GM18873 (cell line): ENCODE results near the gene MYO1F.
"Not testable (repeated sequence)": the region's sequence is repeated elsewhere in the genome, so short reads cannot be mapped to it uniquely, and the experiment has no call there.

ENCODE experiments used
- ATAC-seq: cut with Tn5 transposase; IDR thresholded peaks from one replicate; pipeline ENCODE4 v1.9.1; 2021; ENCODE audit warnings: mild to moderate bottlenecking, moderate library complexity, moderate number of reproducible peaks; ENCODE audit not compliant: unreplicated experiment, low FRiP score

MYO1F gene

DNA sequence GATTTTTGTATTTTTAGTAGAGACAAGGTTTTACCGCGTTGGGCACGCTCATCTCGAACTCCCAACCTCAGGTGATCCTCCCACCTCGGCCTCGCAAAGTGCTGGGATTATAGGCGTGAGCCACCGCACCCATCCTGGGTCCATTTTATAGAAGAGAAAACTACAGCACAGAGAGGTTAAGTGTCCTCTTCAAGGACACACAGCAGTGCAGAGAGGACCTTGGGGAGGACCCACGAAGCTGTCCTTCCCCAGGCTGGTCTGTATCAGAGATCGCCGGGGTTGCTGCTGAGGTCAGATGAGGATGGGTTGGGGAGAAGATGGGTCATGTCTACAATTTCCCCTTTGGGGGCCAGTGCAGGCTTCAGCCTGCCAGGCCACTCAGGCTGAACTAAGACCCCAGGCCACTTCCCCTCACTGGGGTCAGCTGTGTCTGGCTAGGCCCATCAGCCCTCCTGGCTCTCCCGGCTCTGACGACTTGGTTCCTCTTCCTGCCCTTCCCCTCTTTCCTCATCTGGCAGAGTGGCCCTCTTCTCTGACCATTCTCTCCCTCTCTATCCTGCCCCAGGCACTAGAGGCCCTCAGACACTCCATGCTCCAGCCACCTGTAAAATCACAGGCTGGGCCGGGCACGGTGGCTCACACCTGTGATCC lies 9.6 kb downstream of the MYO1F start:
- ATAC-seq, result no peak

DNA sequence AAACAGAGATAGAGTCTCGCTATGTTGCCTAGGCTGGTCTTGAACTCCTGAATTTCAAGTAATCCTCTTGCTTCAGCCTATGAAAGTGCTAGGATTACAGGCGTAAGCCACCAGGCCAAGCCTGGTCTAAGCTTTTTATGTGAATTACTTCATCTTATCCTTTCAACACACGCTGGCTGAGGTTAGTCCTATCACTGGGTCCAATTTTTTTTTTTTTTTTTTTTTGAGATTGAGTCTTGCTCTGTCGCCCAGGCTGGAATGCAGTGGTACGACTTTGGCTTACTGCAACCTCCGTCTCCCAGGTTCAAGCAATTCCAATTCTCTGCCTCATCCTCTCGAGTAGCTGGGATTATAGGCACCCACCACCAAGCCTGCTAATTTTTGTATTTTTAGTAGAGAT lies 10.4 kb downstream of the MYO1F start:
- ATAC-seq, result no peak

DNA sequence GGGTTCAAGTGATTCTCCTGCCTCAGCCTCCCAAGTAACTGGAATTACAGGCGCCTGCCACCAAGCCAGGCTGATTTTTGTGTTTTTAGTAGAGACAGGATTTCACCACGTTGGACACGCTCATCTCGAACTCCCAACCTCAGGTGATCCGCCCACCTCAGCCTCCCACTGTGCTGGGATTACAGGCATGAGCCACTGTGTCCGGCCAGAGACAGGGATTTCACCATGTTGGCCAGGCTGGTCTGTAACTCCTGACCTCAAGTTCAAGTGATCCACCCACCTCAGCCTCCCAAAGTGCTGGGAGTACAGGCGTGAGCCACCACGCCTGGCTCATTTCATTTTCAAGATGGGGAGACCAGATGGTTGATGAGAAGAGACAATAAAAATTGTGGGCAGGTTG lies 12.4 kb downstream of the MYO1F start:
- ATAC-seq, result not testable (repeated sequence)

DNA sequence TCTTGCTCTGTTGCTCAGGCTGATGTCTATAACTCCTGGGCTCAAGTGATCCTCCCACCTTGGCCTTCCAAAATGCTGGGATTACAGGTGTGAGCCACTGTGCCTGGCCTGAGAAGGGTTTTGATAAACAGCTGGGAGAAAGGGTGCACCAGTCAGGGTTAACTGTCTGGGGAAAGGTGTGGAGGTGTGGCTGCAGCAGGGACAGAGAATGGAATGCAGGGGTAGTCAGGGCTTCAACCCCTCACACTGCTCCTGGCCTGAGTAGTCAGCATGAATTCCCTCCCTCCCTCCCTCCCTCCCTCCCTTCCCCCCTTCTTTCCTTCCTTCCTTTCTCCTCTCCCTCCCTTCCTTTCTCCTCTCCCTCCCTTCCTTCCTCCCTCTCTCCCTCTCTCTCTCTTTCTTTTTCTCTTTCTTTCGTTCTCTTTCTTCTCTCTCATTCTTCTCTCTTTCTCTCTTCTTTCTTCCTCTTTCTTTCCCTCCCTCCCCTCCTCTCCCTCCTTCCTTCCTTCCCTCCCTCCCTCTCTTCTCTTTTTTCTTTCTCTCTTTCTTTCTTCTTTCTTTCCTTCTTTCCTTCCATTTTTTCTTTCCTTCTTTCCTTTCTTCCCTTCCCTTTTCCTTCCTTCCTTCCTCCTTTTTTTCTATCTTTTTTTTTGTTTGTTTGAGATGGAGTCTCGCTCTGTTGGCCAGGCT lies 16.0 kb downstream of the MYO1F start:
- no peak for ATAC-seq

DNA sequence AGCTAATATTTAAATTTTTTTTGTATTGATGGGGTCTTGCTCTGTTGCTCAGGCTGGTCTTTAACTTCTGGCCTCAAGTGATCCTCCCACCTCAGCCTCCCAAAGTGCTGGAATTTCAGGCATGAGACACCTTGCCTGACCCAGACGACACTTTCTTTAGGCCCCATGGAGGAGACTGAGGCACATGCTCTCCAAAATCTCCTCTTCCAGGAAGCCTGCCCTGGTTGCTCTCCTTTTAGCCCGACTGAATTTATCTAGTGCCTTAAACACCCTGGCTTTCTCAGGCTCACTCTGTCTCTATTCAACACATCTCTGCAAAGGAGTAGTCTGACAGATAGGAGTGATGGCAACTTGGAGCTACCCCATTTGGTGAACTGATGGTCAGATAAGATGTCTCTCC lies 18.9 kb downstream of the MYO1F start:
- no peak for ATAC-seq

DNA sequence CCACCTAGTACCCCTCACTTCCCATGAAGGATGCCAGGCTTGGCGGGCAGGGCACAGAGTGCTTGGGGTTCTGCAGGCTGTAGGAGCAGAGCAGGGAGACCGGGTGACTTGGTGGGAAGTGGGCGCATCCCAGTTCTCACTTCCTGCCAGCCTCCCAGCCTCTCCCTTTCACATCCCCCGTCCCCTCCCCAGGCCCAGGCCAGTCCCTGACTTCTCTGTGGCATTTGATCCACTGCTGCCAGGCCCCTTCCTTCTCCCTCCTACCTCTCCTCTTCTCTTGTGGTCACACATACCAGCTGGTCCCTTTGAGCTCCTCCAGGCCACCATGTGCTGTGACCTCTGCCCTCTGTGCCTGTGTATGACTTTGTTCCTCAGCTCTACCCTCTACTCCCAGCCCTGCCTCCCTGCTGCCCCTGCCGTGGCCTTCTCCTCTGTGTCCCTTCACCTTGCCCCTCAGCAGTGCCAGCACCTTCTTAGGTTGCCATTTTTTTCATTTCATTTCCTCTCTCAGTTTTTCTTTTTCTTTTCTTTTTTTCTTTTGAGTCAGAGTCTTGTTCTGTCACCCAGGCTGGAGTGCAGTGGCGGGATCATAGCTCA lies 19.5 kb downstream of the MYO1F start:
- ATAC-seq, result no peak

DNA sequence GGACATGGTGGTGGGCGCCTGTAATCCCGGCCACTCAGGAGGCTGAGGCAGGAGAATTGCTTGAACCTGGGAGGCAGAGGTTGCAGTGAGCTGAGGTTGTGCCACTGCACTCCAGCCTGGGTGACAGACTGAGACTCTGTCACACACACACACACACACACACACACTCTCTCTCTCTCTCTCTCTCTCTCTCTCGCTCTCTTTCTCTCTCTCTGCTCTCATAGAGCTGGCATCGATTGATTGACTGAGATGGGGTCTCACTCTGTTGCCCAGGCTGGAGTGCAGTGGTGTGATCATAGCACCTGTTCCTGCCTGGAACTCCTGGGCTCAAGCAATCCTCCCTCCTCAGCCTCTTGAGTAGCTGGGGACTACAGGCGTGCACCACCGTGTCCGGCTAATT lies 23.5 kb downstream of the MYO1F start:
- ATAC-seq, result not testable (repeated sequence)

DNA sequence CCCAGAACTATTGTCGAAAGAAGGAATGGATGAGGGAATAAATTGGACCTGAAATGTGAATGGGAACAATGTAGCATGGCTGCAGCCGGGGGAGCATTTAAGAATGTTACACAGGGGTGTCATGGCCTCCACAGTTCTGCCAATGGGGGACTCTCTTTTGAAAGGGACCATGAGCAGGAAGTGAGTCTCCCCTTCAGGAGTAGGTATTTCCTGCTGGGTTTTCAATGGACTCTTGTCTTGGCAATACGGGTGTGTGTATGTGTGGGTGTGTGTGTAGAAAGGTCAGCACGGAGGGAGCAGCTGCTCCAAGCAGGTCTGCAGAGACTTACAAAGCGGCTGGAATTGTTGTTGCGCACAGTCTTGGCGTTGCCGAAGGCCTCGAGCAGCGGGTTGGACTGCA lies 24.4 kb downstream of the MYO1F start:
- ATAC-seq, result no peak

DNA sequence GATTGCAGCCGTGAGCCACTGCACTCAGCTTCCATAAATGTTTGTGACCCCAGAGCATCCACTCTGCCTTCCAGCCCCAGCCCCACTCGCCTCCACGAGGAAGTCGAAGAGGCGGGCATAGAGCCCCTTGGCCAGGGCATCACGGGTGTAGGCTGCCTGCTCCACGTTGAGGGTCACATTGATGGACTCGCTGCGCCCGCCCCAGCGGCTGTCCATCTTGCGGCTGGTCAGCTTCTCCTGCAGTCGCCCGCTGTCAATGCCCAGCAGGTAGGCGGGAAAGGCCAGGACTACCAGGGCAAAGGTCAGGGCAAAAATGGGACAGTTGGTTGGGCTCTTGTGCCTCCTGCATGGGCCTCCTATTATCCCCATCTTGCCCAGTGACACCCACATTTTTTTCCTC lies 27.2 kb downstream of the MYO1F start:
- no peak for ATAC-seq

DNA sequence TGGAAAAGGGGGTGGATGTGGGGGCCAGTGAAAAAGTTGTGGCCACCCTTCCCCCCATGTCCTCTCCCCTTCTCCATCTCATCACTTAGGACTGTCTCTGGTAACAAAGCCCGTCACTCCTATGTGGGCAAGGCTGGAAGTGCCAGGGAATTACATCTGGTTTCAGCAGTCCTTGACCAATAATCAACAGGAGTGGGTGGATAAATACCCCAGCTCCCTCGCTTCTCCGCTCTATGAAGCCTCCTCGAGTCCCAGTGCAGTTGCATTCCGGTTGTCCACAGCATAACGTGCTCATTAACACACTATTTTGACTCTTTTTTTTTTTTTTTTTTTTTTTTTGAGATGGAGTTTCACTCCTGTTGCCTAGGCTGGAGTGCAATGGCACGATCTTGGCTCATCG lies 31.5 kb downstream of the MYO1F start:
- ATAC-seq, result no peak

DNA sequence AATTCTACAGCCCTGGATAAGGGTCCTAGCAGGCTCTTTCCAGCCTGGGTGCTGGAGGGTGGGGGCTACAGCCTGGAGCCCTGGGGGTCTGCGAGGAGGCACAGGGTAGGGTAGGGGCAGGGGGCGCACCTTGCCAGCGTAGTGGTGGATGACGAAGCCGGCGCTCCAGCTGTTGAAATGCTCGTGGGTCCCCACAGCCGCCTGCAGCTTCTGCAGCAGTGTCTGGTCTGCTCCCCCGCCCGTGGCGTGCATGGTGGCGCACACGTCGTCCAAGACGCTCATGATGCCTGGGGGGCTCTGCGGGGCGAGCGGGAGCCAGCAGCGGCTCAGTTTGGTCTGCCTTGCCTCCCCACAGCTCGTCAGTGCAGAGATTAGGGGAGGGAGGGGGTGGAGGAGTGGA lies 33.1 kb downstream of the MYO1F start:
- ATAC-seq, result no peak

DNA sequence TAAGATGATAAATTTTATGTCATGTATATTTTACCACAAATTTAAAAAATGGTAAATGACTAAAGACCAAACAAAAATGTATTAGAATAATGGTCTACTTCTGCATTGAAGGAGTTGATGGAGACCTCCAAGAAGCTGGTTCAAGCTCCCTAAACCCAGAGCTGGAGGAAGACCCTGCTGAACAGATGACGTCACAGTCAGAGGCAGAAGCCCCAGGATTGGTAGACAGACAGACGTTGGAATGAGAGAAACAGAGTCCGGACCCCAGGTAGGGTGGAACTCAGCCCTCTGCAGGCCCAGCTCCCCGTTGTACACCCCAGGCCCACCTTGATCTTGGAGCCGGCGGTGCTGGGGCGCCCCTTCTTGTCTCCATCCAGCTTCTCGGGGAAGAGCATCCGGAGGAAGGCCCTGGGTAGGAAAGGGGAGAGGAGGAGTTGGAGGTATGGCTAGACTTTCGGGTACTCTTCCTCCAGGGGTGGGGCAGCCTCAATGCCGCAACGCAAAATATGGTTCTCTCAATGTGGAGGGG lies 37.6 kb downstream of the MYO1F start:
- ATAC-seq, result no peak

DNA sequence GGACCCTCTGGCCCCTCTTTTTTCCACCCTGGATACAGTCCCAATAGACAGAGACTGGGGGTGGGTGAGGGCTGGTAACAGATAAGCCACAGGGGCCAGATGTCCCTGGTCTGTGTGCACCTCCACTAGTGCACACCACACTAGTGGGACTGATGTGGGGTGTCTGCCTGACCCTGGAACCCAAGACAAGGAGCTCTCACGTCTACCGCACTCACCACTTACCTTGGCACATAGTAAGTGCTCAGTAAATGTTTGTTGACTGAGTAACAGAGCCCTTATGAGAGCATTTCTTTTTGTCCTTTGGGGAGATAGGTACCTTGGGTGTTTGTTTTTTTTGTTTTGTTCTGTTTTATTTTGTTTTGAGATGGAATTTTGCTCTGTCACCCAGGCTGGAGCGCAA lies 40.1 kb downstream of the MYO1F start:
- ATAC-seq, result no peak

DNA sequence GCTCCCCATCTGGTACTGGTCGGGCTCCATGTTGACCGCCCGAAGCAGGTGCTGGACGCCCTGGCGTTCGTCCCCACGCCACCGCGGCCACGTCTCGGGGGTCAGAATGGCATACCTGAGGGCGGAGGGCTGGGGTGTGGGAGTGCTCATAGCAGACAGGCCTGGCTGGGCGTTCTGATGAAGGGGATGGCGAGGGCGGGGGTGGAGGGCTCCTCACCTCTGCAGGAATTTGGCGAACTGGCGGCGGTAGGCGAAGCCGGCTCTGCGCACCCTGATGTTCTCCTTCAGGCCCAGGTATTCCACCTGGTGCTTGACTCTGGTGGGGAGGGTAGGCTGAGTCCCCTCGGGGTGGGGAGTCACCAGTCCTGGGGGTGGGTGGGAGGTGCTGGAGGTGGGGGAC lies 41.0 kb downstream of the MYO1F start:
- ATAC-seq, result no peak

DNA sequence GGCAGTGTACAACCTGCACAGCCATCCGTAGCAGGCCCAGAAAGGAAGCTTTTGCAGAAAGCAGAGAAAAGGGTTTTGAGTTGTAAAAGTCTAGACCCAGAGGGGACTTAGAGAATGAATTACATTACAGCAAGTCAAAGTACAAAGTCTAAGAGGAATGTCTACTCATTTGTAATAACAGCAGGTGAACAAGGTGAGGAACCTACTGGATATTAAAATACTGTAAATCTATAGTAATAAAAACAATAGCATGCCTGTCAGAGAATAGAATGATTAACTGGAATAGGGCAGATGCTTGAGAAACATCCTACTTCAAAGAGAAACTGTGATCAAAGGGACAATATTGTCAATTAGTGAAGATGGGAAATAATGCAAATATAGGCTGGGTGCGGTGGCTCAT lies 45.0 kb downstream of the MYO1F start:
- no peak for ATAC-seq

DNA sequence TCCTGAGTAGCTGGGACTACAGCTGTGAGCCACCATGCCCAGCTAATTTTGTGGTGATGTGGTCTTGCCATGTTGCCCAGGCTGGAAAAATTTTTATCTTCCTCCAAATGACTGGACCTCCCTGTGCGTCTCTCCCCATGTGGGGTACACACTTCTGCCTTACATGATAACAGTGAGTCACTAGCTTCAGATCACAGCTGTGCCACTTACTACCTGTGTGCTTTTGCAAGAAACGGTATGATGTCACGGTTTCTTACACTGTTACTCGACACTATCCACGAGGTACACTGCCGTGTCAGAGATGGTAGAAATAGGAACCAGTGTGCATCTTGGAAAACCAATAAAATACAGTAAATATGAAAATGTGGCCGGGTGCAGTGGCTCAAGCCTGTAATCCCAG lies 45.8 kb downstream of the MYO1F start:
- ATAC-seq, result no peak

DNA sequence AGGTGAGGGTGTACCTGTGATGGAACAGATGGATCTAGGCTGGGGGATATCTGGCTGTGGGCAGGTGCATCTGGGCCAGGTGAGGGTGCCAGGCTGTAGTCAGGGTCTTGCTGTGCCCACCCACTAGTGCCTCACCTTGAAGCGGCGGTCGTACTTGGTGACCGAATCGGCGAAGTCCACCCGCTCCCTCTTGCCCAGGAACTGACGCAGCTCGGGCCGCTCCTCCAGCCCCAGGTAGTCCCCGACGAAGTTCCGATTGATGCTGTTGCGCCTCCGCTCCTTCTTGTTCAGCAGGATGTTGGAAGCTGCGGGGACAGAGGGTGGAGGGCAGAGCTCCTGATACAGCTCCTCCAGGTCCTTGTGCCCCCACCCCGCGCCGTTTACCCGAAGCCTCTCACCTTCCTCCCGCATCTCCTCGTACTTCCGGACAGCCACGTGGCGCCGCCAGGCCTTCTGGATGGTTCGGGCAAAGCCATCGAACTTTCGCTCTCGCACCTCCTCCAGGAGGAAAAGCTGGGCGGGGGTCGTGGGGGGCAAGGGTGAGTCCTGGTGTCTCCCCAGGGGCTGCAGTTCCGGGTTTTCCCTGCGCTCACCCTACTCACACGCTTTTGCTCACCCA lies 47.1 kb downstream of the MYO1F start:
- no peak for ATAC-seq

DNA sequence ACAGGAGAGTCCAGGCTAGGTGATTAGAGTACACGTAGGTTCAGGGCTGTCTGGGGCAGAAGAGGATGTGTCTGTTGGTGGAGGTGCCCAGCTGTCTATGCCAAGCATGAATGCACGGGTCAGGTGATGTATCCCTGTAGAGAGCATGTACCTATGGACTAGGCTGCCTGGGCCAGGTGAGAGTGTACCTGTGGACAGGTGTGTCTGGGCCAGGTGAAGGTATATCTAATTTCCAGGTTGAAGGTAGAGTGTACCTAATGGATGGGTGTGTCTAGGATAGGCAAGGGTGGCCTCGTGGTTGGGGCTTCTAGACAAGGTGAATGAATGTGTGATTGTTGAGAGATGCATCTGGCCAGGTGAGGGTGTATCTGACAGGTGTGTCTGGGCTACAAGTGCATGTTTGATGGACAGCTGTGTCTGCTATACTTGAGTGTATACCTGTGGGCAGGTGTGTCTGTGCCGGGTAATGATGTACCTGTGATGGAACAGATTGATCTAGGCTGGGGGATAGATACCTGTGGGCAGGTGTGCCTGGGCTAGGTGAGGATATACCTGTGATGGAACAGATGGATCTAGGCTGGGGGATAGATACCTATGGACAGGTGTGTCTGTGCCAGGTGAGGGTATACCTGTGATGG lies 47.8 kb downstream of the MYO1F start:
- ATAC-seq, result no peak

DNA sequence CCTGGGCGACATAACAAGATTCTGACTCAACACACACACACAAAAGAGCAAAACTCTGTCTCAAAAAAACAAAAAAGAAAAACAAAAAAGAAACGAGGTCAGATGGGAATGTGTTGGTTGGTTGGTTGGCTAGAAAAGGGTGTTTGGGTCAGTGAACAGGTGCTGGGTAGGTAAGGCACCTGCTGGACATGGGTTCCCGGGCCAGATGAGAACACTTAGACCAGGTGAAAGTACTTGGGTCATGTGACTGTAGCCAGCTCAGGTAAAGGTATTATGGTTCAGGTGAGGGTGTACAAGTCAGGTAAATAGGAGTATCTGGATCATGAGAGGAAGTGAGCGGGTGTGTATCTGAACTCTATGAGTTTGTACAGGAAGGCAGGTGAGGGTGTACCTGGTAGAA lies 48.7 kb downstream of the MYO1F start:
- ATAC-seq, result no peak

DNA sequence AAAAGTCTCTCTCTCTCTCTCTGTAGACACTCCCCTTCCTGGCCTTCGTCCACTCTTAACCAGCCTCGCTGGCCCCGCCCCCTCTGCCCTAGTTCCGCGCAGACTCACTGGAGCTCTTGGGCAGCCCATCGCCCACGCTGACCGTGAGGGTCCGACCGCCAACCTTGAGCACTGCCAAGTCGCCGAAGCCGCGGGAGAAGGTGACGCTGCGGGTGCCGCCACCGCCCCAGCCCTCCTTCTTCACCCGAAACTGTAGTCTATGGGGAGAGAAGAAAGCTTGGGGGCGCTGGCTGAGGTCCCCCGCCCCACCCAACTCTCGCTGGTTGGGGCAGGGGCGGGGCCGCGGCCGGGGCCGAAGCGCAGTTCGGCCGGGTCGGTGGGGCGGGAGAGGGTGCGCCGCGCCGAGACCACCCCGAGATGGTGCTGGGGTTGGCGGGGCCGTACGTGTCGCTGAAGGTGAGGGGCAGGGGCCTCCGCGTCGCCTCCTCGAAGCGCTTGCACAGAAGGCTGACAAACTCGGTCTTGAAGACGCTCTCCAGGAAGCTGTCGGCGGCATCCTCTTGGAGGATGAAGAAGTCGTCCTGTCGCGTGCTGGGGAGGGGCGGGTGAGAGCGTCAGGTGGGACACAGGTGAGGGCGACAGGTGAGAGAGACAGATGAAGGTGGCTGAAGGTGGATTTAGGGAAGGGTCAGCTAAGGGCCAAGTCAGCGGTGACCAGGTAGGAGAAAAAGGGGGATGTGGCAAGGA lies 50.7 kb downstream of the MYO1F start:
- no peak for ATAC-seq

DNA sequence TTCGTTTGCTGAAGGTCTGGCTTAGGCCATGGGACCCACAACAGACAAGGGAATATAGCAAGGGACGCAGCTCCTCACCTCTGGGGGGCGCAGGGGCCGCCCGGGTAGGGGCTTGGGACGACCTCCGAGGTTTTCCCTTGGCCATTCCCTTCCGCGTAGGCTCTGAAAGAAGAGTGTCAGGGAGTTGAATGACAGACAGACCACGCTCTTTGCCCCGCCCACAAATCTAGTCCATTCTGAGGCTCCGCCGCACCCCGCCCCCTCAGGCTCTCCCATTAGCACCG lies 51.9 kb downstream of the MYO1F start:
- ATAC-seq, result no peak
